Liver (tissue), 9 donors: ENCODE measurements around the gene ECI2. TPM values are rescaled to one million over a fixed set of nuclear protein-coding genes. Genes with fewer than 3 reads are reported as not detected.

ENCODE experiments used
- DNase-seq: peaks from one replicate; pipeline ENCODE4 v3.0.0-alpha.2; 2017; ENCODE audit warnings: low spot score
- H3K27ac ChIP-seq, 2 donors: one replicate each; pipeline ENCODE4 v1.7.0; 2013; ENCODE audit warnings: inconsistent platforms in 2 of 2, low read length in 2 of 2, control low read depth in 1 of 2, low read depth in 1 of 2, mild to moderate bottlenecking in 1 of 2
- H3K27me3 ChIP-seq, 4 donors: one replicate each; pipeline versions ENCODE4 v1.6.1 to v1.7.0; 2013; ENCODE audit warnings: low read length in 3 of 4, inconsistent platforms in 1 of 4, mild to moderate bottlenecking in 1 of 4, moderate library complexity in 1 of 4; ENCODE audit not compliant: control insufficient read depth in 4 of 4, insufficient read depth in 4 of 4
- H3K36me3 ChIP-seq, 4 donors: one replicate each; pipeline versions ENCODE4 v1.6.1 to v1.7.0; 2013; ENCODE audit warnings: low read length in 3 of 4, mild to moderate bottlenecking in 3 of 4, low read depth in 1 of 4, moderate library complexity in 1 of 4; ENCODE audit not compliant: control insufficient read depth in 4 of 4, insufficient read depth in 3 of 4
- H3K4me1 ChIP-seq, 4 donors: one replicate each; pipeline versions ENCODE4 v1.6.1 to v1.7.0; 2013; ENCODE audit warnings: low read length in 3 of 4, mild to moderate bottlenecking in 3 of 4, moderate library complexity in 1 of 4; ENCODE audit not compliant: control insufficient read depth in 4 of 4, insufficient read depth in 4 of 4
- H3K4me3 ChIP-seq, 3 donors: one replicate each; pipeline versions ENCODE4 v1.6.1 to v1.7.0; 2013; ENCODE audit warnings: low read length in 3 of 3, control low read depth in 1 of 3, low read depth in 1 of 3, mild to moderate bottlenecking in 1 of 3
- H3K9ac ChIP-seq, 2 donors: one replicate each; pipeline ENCODE4 v1.7.0; 2013; ENCODE audit warnings: low read length in 2 of 2, mild to moderate bottlenecking in 2 of 2, moderate library complexity in 2 of 2, control low read depth in 1 of 2, low read depth in 1 of 2
- H3K9me3 ChIP-seq, 4 donors: one replicate each; pipeline versions ENCODE4 v1.6.1 to v1.7.0; 2013; ENCODE audit warnings: low read length in 3 of 4; ENCODE audit not compliant: control insufficient read depth in 4 of 4
- ATF3 ChIP-seq: IDR thresholded peaks from 2 replicates; pipeline ENCODE4 v1.6.1; 2016; ENCODE audit warnings: antibody characterized with exemption
- EGR1 ChIP-seq, 2 donors: IDR thresholded peaks; 2 replicates each; pipeline ENCODE4 v1.6.1; 2016 to 2018; ENCODE audit warnings: antibody characterized with exemption in 2 of 2, low read depth in 2 of 2
- FOXA1 ChIP-seq: IDR thresholded peaks from 2 replicates; pipeline ENCODE4 v1.6.1; 2016; ENCODE audit warnings: antibody characterized with exemption
- FOXA2 ChIP-seq: IDR thresholded peaks from 2 replicates; pipeline ENCODE4 v1.6.1; 2016; ENCODE audit warnings: antibody characterized with exemption
- GABPA ChIP-seq, 2 donors: IDR thresholded peaks in 1 of 2; conservative IDR thresholded peaks in 1 of 2; 2 replicates each; pipeline ENCODE4 v1.6.1; 2016; ENCODE audit warnings: antibody characterized with exemption in 2 of 2, mild to moderate bottlenecking in 1 of 2, moderate library complexity in 1 of 2
- HNF4A ChIP-seq, 2 donors: conservative IDR thresholded peaks; 2 replicates each; pipeline ENCODE4 v1.6.1; 2016; ENCODE audit warnings: antibody characterized with exemption in 2 of 2, mild to moderate bottlenecking in 2 of 2
- JUND ChIP-seq, 2 donors: IDR thresholded peaks; 2 replicates each; pipeline ENCODE4 v1.6.1; 2016; ENCODE audit warnings: antibody characterized with exemption in 2 of 2
- RAD21 ChIP-seq, 2 donors: IDR thresholded peaks; 2 replicates each; pipeline ENCODE4 v1.6.1; 2016; ENCODE audit warnings: antibody characterized with exemption in 2 of 2, mild to moderate bottlenecking in 2 of 2
- RXRA ChIP-seq, 2 donors: IDR thresholded peaks; 2 replicates each; pipeline ENCODE4 v1.6.1; 2017 to 2018; ENCODE audit warnings: antibody characterized with exemption in 2 of 2, mild to moderate bottlenecking in 1 of 2
- SP1 ChIP-seq: IDR thresholded peaks from 2 replicates; pipeline ENCODE4 v1.6.1; 2018; ENCODE audit warnings: antibody characterized with exemption, mild to moderate bottlenecking
- TAF1 ChIP-seq: conservative IDR thresholded peaks from 2 replicates; pipeline ENCODE4 v1.6.1; 2016; ENCODE audit warnings: antibody characterized with exemption, mild to moderate bottlenecking
- YY1 ChIP-seq: IDR thresholded peaks from 2 replicates; pipeline ENCODE4 v1.6.1; 2016; ENCODE audit warnings: antibody characterized with exemption, mild to moderate bottlenecking
- whole genome bisulfite sequencing: extraction: QIAGEN DNeasy Blood & Tissue Kit; methylation state at CpG from one replicate; pipeline ENCODE4 v1.1.7; 2013; 5-methylcytosine and 5-hydroxymethylcytosine counted together
- polyA plus RNA-seq, 2 donors: library from polyadenylated mRNA; stranded (reverse) in 1 of 2; unstranded in 1 of 2; fragments of 200-250 nt in 1 of 2; fragments of >200 nt in 1 of 2; fragmentation: Nextera tagmentation in 1 of 2; extraction: Ambion mirVana in 1 of 2; gene quantifications; one replicate each; pipeline versions ENCODE4 v1.2.1 to v1.2.3, GENCODE V29; 2013 to 2015
- total RNA-seq, 2 donors: library from RNA; depleted of rRNA; stranded (reverse); fragments of >200 nt; gene quantifications; one replicate each; pipeline ENCODE4 v1.2.3, GENCODE V29; 2014
- TF ChIP-seq, protein P1 (sequence below): IDR thresholded peaks from 2 replicates; pipeline ENCODE4 v1.6.1; 2016; ENCODE audit warnings: antibody characterized with exemption
- donor health status: healthy.
- donor health status: healthy.
- donor health status: healthy.
- donor health status: healthy.
- donor health status: healthy.

ECI2 gene
- total and polyA plus RNA-seq, 4 donors = 79.5 to 158 (median 126) TPM

- no peak overlapping the region for H3K27ac ChIP-seq
- TF ChIP-seq RXRA (IDR thresholded peaks at IDR 0.05) (peak in 1 of 2 donors; percentile 24), FOXA2 (peak; percentile 58), HNF4A (conservative IDR thresholded peaks at IDR 0.05) (peak; percentile 17 to 47), GABPA (IDR thresholded peaks at IDR 0.05 in 1 of 2, conservative IDR thresholded peaks at IDR 0.05 in 1 of 2) (no peak)
- no peak overlapping the region for H3K9ac ChIP-seq
Measured at GRCh38 chr6:4130357-4130987, 4.9 kb downstream of the ECI2 start.

GRCh38 chr6:4129446-4129845 lies 5.9 kb downstream of the ECI2 start:
- H3K9ac ChIP-seq = no peak overlapping the region
- H3K4me1 ChIP-seq = peaks cover 11 to 38% (median 34%) of the 10 kb centered on the region in 4 donors
- peaks cover 4 to 53% (median 45%) of the 10 kb centered on the region in 4 donors for H3K36me3 ChIP-seq
- TF ChIP-seq EGR1 (IDR thresholded peaks at IDR 0.05; ENCODE audit: low read depth in 2 of 2) (no peak), RXRA (IDR thresholded peaks at IDR 0.05) (peak; percentile 20 to 26)
- TF ChIP-seq, protein P1, sequence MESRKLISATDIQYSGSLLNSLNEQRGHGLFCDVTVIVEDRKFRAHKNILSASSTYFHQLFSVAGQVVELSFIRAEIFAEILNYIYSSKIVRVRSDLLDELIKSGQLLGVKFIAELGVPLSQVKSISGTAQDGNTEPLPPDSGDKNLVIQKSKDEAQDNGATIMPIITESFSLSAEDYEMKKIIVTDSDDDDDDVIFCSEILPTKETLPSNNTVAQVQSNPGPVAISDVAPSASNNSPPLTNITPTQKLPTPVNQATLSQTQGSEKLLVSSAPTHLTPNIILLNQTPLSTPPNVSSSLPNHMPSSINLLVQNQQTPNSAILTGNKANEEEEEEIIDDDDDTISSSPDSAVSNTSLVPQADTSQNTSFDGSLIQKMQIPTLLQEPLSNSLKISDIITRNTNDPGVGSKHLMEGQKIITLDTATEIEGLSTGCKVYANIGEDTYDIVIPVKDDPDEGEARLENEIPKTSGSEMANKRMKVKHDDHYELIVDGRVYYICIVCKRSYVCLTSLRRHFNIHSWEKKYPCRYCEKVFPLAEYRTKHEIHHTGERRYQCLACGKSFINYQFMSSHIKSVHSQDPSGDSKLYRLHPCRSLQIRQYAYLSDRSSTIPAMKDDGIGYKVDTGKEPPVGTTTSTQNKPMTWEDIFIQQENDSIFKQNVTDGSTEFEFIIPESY = no peak
- DNase-seq = no peak
- H3K9me3 ChIP-seq = no peaks in the 10 kb centered on the region
- no peak overlapping the region for H3K27ac ChIP-seq
- no peaks in the 10 kb centered on the region for H3K27me3 ChIP-seq
- no peak overlapping the region for H3K4me3 ChIP-seq

More at GRCh38 chr6:4130357-4130987, 4.9 kb downstream of the ECI2 start:
- Histone ChIP-seq H3K4me3 (no peak overlapping the region), H3K9me3 (no peaks in the 10 kb centered on the region), H3K27me3 (no peaks in the 10 kb centered on the region), H3K4me1 (peaks cover 11 to 38% (median 34%) of the 10 kb centered on the region in 4 donors), H3K36me3 (peaks cover 4 to 44% (median 35%) of the 10 kb centered on the region in 4 donors)
- DNase-seq = no peak
- WGBS = 79% methylated on average over 5 of the region's 5 CpGs

GRCh38 chr6:4128748-4129147 lies 6.6 kb downstream of the ECI2 start:
- Histone ChIP-seq H3K27me3 (no peaks in the 10 kb centered on the region), H3K27ac (no peak overlapping the region), H3K36me3 (peaks cover 4 to 60% (median 51%) of the 10 kb centered on the region in 4 donors), H3K9me3 (no peaks in the 10 kb centered on the region), H3K4me1 (peaks cover 11 to 33% (median 28%) of the 10 kb centered on the region in 4 donors), H3K9ac (no peak overlapping the region), H3K4me3 (no peak overlapping the region)
- no peak for DNase-seq
- WGBS = 93% methylated on average over 6 of the region's 6 CpGs
- TF ChIP-seq FOXA1 = no peak
- TF ChIP-seq FOXA2 = no peak
- no peak for TF ChIP-seq EGR1 (IDR thresholded peaks at IDR 0.05; ENCODE audit: low read depth in 2 of 2)
- no peak for TF ChIP-seq JUND (IDR thresholded peaks at IDR 0.05)
- no peak for TF ChIP-seq YY1
- no peak for TF ChIP-seq SP1
- TF ChIP-seq TAF1 = no peak
- no peak for TF ChIP-seq RXRA (IDR thresholded peaks at IDR 0.05)
- no peak for TF ChIP-seq RAD21 (IDR thresholded peaks at IDR 0.05)
- no peak for TF ChIP-seq ATF3
- TF ChIP-seq GABPA (IDR thresholded peaks at IDR 0.05 in 1 of 2, conservative IDR thresholded peaks at IDR 0.05 in 1 of 2) = no peak
